Neural progenitor cell (in vitro differentiated cells): Measurements from ENCODE around the gene THBS3. TPM values are rescaled to one million over a fixed set of nuclear protein-coding genes. Genes with fewer than 3 reads are reported as not detected.

Experiments used
- DNase-seq: peaks from one replicate; pipeline ENCODE4 v3.0.0-alpha.2; 2016; ENCODE audit warnings: low spot score
- H2AFZ ChIP-seq: fragments of 200-600 bp; sonication (generic); replicated peaks from 2 replicates; pipeline ENCODE4 v1.6.1; 2016; ENCODE audit warnings: antibody characterized with exemption
- H3F3A ChIP-seq: fragments of 200-600 bp; sonication (generic); 2 replicates; pipeline ENCODE4 v1.6.1; 2016; ENCODE audit warnings: antibody characterized with exemption, low read depth
- H3K27ac ChIP-seq: fragments of 200-600 bp; sonication (generic); 2 replicates; pipeline ENCODE4 v1.5.1; 2016; ENCODE audit warnings: mild to moderate bottlenecking
- H3K27me3 ChIP-seq: fragments of 200-600 bp; sonication (generic); 2 replicates; pipeline ENCODE4 v1.6.1; 2016; ENCODE audit warnings: mild to moderate bottlenecking, moderate library complexity
- H3K36me3 ChIP-seq: fragments of 200-600 bp; sonication (generic); 2 replicates; pipeline ENCODE4 v1.5.1; 2016
- H3K4me1 ChIP-seq: fragments of 200-600 bp; sonication (generic); 2 replicates; pipeline ENCODE4 v1.6.1; 2016; ENCODE audit warnings: mixed run types
- H3K4me2 ChIP-seq: fragments of 200-600 bp; sonication (generic); 2 replicates; pipeline ENCODE4 v1.6.1; 2016
- H3K4me3 ChIP-seq: fragments of 200-600 bp; sonication (generic); 2 replicates; pipeline ENCODE4 v1.5.1; 2016
- H3K79me2 ChIP-seq: fragments of 200-600 bp; sonication (generic); 2 replicates; pipeline ENCODE4 v1.6.1; 2016; ENCODE audit warnings: low read depth
- H3K9ac ChIP-seq: fragments of 200-600 bp; sonication (generic); 2 replicates; pipeline ENCODE4 v1.6.1; 2016
- H3K9me3 ChIP-seq: fragments of 200-600 bp; sonication (generic); 2 replicates; pipeline ENCODE4 v1.5.1; 2016; ENCODE audit warnings: low read depth
- H4K20me1 ChIP-seq: fragments of 200-600 bp; sonication (generic); 2 replicates; pipeline ENCODE4 v1.6.1; 2016; ENCODE audit warnings: low read depth
- H3K27ac Mint-ChIP-seq: 3 replicates; pipeline ENCODE4 v1.8.0; 2021; ENCODE audit warnings: mixed read lengths
- H3K27me3 Mint-ChIP-seq: 2 replicates; pipeline ENCODE4 v1.8.0; 2022; ENCODE audit warnings: low read depth, mild to moderate bottlenecking, inconsistent platforms, moderate library complexity, mixed read lengths; ENCODE audit not compliant: insufficient read depth
- H3K36me3 Mint-ChIP-seq: 3 replicates; pipeline ENCODE4 v1.8.0; 2021; ENCODE audit warnings: mixed read lengths
- H3K4me1 Mint-ChIP-seq: 3 replicates; pipeline ENCODE4 v1.8.0; 2021; ENCODE audit warnings: mixed read lengths
- H3K4me3 Mint-ChIP-seq: 3 replicates; pipeline ENCODE4 v1.8.0; 2021; ENCODE audit warnings: mild to moderate bottlenecking, moderate library complexity, mixed read lengths
- H3K9me3 Mint-ChIP-seq: 3 replicates; pipeline ENCODE4 v1.8.0; 2020; ENCODE audit warnings: mixed read lengths
- CTCF ChIP-seq: fragments of 200-600 bp; sonication (generic); IDR thresholded peaks from 2 replicates; pipeline ENCODE4 v1.5.1; 2017; ENCODE audit warnings: antibody characterized with exemption, mild to moderate bottlenecking
- EZH2 ChIP-seq: fragments of 200-600 bp; sonication (generic); IDR thresholded peaks from 2 replicates; pipeline ENCODE4 v1.6.1; 2017; ENCODE audit warnings: antibody characterized with exemption, mild to moderate bottlenecking, moderate library complexity
- EZH2phosphoT487 ChIP-seq: fragments of 200-600 bp; sonication (generic); IDR thresholded peaks from 2 replicates; pipeline ENCODE4 v1.6.1; 2017; ENCODE audit warnings: antibody characterized with exemption
- total RNA-seq: library from RNA; depleted of rRNA; stranded (reverse); fragments of >200 nt; gene quantifications from 2 replicates; pipeline ENCODE4 v1.2.3, GENCODE V29; 2015; ENCODE audit warnings: low replicate concordance

Gene THBS3
- total RNA-seq, 1 donor from 2014 or later = 19.3 TPM

- peak overlapping the region; percentile 89 for H3K4me3 Mint-ChIP-seq
- H3K4me1 ChIP-seq = peaks cover 20% of the 10 kb centered on the region
- H3K4me2 ChIP-seq = peak overlapping the region; percentile 76
- H3K36me3 Mint-ChIP-seq = peaks cover 8% of the 10 kb centered on the region
- H3K9ac ChIP-seq = peak overlapping the region; percentile 40
- H3K27ac Mint-ChIP-seq = peak overlapping the region; percentile 99
- H3K79me2 ChIP-seq = peaks cover 27% of the 10 kb centered on the region
- peaks cover 41% of the 10 kb centered on the region for H3K4me1 Mint-ChIP-seq
- H4K20me1 ChIP-seq = peaks cover 12% of the 10 kb centered on the region
- no peaks in the 10 kb centered on the region for H3K36me3 ChIP-seq
- H3F3A ChIP-seq = peaks cover 41% of the 10 kb centered on the region
- H2AFZ ChIP-seq = peak overlapping the region; percentile 53
- DNase-seq = no peak
- TF ChIP-seq EZH2 (no peak), CTCF (peak; percentile 0)
- peak overlapping the region; percentile 83 for H3K27ac ChIP-seq
- H3K27me3 Mint-ChIP-seq = peaks cover 8% of the 10 kb centered on the region
- peak overlapping the region; percentile 57 for H3K4me3 ChIP-seq
- H3K9me3 ChIP-seq = no peaks in the 10 kb centered on the region
- no peaks in the 10 kb centered on the region for H3K9me3 Mint-ChIP-seq
- H3K27me3 ChIP-seq = peaks cover 7% of the 10 kb centered on the region
Observed at GRCh38 chr1:155228096-155228427, 20.4 kb upstream of the THBS3 start.

DNA sequence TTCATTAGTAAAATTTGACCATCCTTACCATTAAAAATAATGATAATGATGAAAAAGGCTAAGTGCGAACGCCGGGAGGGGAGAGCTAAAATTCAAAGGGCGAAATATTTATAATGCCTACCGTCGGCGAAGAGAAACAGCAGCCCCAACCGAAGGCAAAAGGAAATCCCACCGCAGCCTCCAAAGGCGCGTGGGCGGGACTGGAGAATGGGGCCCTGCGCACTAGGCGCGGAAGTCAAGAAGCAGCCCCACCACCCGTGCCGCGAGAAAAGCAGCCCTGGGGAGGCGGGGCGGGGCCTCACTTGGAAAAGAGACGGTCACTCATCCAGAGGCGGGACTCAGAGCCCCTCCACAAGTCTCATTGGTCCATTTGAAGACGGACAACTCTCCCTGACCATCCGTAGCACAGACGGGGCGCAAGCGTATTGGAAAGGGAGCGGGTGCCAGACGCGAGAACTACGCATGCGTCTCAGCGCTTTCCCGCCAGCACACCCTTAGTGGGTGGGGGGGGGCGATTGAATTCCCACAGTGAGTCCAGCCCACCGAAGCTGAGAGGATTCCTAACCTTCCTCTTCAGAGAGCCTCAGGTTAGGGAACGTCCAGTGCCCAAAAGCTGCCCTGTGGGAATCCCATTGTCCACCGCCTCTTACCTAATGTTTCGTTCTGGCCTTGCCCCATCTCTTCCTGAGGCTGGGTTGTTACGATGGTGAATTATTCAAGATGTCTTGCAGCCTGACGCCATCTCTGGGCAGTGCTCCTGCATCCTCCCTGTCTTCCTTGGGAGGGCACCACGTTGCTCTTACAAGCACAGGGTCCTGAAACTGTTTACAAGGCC lies 19.8 kb upstream of the THBS3 start:
- H3K4me1 Mint-ChIP-seq = peaks cover 41% of the 10 kb centered on the region
- peak overlapping the region; percentile 89 for H3K4me3 Mint-ChIP-seq
- H3K27ac Mint-ChIP-seq = peak overlapping the region; percentile 99
- H3K9me3 Mint-ChIP-seq = no peaks in the 10 kb centered on the region
- Histone ChIP-seq H2AFZ (peak overlapping the region; percentile 53), H3K27me3 (peaks cover 7% of the 10 kb centered on the region), H3K27ac (peak overlapping the region; percentile 83), H4K20me1 (peaks cover 12% of the 10 kb centered on the region), H3F3A (peaks cover 44% of the 10 kb centered on the region), H3K9ac (peak overlapping the region; percentile 40), H3K4me3 (peak overlapping the region; percentile 57), H3K9me3 (no peaks in the 10 kb centered on the region), H3K4me2 (peak overlapping the region; percentile 84), H3K4me1 (peaks cover 20% of the 10 kb centered on the region), H3K79me2 (peaks cover 27% of the 10 kb centered on the region), H3K36me3 (no peaks in the 10 kb centered on the region)
- peak; percentile 10 for TF ChIP-seq EZH2phosphoT487
- TF ChIP-seq EZH2 = no peak
- peak; percentile 24 for TF ChIP-seq CTCF
- peaks cover 8% of the 10 kb centered on the region for H3K27me3 Mint-ChIP-seq
- peak; percentile 99 for DNase-seq
- H3K36me3 Mint-ChIP-seq = peaks cover 9% of the 10 kb centered on the region

DNA sequence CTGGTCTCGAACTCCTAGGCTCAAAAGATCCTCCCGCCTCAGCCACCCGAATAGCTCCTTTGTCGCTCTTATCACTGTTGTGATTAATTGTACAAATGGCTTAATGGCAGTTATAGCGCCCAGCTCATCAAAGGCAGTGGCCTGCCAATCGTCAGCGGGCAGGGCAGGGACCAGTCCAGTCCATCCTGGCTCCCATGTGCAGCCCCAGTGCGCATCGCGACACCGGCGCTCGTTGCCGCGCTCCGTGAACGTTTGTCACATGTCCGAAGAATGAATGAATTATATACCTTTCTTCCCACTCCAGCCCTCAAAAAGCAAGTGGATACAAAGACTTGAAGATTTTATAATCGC lies 19.2 kb upstream of the THBS3 start:
- Mint-ChIP-seq H3K4me3 (peak overlapping the region; percentile 89), H3K36me3 (peaks cover 12% of the 10 kb centered on the region), H3K9me3 (no peaks in the 10 kb centered on the region), H3K27me3 (peaks cover 7% of the 10 kb centered on the region), H3K27ac (peak overlapping the region; percentile 93), H3K4me1 (peaks cover 43% of the 10 kb centered on the region)
- peaks cover 7% of the 10 kb centered on the region for H3K27me3 ChIP-seq
- H4K20me1 ChIP-seq = peaks cover 12% of the 10 kb centered on the region
- H3K79me2 ChIP-seq = peaks cover 27% of the 10 kb centered on the region
- peak overlapping the region; percentile 84 for H3K4me2 ChIP-seq
- DNase-seq = peak; percentile 88
- peak; percentile 4 for TF ChIP-seq CTCF
- TF ChIP-seq EZH2phosphoT487 = no peak
- H3K36me3 ChIP-seq = no peaks in the 10 kb centered on the region
- peak overlapping the region; percentile 30 for H2AFZ ChIP-seq
- peaks cover 20% of the 10 kb centered on the region for H3K4me1 ChIP-seq
- peaks cover 46% of the 10 kb centered on the region for H3F3A ChIP-seq
- peak overlapping the region; percentile 8 for H3K27ac ChIP-seq
- H3K9ac ChIP-seq = peak overlapping the region; percentile 30
- no peaks in the 10 kb centered on the region for H3K9me3 ChIP-seq
- peak overlapping the region; percentile 57 for H3K4me3 ChIP-seq
